HG03159 (cell line): ENCODE data around the gene TIMP2.
"Not testable (repeated sequence)": the region's sequence is repeated elsewhere in the genome, so short reads cannot be mapped to it uniquely, and the experiment has no call there.

ENCODE experiments used
- ATAC-seq: cut with Tn5 transposase; IDR thresholded peaks from one replicate; pipeline ENCODE4 v1.9.1; 2021; ENCODE audit warnings: mild to moderate bottlenecking, moderate library complexity; ENCODE audit not compliant: unreplicated experiment

The TIMP2 gene

DNA sequence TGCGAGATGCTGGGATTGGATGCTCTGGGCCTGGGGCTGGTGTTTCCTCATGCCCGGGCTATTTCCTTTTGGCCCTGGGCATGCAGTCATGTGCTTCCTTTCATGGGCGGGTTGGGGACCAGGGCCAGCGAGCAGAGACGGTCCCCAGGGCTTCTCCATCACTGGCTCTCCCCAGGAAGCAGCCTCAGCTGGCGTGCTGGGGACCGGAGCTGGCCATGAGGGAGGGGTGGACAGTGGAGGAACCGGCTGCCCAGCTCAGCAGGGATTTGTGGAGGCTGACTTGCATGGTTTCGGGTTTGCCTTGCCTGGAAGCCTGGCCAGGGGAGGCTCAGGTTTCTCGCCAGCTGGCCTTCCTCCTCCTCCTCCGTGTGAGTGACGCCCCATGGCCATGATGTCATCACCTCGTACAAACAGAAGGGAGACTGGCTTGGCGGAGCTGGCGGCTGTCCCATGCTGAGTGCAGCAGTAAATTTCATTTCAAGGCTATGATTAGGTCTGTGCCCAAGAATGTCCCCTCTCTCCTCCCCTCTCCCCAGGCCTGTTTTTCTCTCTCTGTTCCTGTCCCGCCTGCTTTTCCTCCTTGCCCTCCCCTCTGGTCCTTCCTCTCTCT lies 8.9 kb upstream of the TIMP2 start:
- no peak for ATAC-seq

DNA sequence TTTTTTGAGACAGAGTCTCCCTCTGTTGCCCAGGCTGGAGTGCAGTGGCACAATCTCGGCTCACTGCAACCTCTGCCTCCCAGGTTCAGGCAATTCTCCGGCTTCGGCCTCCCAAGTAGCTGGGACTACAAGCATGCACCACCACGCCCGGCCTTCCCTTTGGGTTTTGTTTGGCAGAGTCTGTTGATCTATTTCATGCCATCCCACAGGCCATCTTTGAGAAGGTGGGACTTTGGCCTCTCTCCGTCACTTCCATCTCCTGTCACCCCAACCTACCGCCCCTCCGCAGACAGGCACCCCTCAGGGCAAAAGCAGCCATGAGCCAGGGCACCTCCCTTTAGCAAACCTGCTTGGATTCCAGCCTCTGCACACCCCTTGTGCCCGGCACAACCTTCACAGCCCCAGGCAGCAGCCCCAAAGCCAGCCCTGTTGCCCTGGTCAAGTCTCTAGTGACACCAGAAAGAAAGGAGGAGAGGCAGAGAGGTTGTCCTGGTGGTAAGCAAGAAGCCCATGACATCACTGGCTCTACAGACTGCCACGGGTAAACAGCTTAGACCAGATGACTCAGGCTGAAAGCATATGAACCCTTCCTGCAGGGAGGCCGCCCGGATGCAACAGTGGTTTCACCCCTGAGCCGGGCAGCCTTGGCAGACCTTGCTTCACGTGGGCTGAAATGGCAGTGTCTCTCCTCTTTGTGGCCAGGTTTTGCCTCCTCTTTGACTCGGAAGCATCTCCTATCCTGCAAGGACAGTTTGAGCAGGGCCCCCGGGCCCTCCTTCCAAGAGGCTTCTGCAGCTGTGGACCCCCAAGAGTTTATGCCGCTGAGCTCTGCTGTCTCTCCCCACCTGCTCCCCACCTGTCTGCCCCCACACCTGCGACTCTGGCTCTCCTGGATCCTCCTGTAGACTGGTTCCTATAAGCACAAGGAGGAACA lies 8.1 kb upstream of the TIMP2 start:
- ATAC-seq = no peak

DNA sequence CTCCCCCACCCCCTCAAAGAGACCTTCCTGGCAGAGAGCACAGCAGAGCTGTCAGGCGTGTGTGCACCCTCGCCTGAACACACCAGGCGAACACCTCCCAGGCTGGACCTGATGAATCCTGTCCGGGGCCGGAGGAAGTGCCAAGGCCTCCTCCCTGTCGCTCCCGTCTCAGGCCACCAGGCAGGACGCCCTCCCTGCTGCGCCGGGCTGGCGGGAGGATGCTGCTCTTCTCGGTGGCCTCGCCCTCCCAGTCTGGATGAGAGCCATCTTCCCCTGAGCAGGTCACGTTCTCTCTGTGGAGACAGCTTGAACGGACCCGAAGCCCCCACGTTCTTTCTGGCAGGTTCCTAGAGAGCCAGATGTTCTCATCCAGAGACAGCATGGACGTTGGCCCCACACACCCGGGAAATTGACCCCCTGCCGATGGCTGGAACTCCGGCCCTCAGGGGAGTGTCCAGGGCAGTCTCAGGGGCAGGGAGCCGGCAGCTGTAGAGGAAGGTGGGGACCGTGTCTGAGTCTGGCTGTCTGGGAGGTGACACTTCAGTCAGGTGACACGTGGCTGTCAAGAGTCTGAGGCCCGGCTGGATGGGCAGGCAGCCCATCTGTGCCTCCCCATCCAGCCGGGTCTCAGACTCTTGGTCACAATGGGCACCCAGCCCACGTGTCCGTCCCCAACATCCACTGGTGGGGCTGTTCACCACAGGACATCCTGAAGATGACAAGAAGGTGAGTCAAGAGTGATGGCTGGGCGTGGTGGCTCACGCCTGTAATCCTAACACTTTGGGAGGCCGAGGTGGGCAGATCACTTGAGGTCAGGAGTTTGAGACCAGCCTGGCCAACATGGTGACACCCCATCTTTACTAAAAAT lies 5.0 kb upstream of the TIMP2 start:
- no peak for ATAC-seq

DNA sequence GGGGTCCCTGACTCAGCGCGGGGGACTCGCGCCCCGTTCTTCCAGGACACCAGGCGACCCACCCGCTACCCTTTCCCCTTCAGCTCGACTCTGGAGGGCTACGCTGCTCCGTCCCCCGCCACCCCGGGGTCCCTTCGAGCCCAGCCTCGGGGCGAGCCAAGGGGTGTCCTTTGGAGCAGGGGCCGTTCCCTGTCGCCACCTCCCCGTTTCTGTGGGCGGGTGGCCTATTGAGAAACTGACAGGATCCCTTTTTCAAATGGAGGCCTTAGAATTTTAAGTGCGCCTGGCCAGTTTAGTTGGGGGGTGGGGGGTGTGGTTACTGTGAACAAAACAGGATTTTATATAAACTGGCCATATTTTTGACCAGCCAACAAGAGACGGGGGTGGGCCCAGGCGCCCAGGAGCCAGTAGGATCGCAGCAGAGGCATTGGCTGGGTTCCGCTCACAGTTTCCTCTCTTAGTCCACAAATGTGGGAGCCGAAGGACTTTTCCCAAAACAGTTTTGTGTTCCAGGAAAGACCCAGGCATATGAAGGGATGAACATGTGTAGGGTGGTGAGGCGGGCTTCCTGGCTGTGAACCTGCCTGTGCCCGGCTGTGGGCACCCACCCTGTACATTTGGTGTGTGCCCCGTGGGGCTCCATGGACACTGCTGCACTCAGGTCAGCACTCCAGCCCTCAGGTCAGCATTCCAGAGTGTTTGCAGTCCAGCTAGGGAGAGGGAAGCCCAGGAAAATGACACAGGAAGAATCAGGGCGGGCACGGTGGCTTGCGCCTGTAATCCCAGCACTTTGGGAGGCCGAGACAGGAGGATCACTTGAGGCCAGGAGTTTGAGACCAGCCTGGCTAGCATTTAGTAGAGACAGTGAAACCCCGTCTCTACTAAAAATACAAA lies 722 bp upstream of the TIMP2 start:
- ATAC-seq = no peak

DNA sequence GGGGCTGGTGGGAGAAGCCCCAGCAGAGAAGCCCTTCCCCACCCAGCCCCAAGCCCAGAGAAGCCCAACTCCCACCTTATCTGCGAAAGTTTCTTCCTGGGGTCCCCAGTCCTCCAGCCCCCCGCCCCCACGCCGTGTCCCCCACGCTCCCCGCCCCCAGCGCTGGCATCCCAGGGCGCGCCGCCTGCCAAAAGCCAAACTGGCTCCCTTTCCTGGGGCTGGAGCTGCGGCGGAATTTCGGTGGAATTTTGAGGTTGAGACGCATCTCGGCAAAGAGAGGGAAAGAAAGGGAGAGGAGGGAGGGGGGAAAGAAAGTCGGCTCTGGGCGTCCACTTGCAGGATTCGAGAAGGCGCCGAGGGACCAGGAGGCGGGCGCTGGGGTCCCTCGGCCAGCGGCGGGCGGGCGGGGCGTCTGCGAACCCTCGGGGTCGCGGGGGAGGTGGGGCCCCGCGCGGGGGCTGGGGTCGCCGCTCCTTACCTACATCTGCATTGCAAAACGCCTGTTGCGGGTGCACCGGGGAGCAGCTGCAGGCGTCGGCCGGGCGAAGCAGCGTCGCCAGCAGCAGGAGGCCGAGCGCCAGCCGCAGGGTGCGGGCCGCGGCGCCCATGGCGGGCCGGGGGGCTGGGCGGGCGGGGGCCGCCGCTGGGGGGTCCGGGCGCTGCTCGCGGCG lies 571 bp downstream of the TIMP2 start:
- no peak for ATAC-seq

DNA sequence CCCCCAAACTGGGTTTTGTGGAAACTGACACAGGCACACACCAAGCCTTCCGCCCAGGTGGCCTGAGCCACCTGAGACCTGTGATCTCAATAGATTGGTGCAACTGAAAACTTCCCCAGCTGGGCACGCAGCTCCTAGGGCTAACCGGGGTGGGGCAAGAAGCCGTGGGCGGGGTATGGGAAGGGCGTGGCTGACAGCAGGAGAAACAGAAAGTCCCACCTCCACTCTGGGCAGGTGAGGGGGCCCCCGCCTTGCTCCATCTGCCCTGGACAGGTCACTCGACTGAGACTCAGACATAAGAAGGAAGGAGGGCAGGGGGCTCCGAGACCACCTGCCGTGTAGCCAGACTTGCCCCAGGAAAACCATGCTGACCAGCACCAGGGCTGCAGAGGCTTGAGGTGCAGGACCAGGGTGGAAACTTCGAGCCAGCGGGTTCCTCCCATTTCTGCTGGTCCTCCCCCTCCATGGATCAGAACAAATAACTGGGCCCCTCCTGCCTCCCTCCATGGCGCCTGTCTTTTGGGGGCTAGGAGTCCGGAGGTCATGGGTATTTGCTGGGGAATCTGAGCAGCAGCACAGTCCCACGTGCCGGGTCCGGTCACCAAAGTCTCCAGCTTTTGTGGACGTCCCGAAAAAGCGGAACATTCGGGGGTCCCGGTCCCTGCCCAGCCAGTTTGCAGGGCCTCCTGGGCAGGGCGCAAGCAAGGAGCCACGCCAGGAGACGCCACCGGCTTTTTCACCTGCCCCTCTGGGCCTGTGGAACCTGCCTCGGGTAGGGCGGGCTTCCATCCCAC lies 1.3 kb downstream of the TIMP2 start:
- ATAC-seq = no peak

DNA sequence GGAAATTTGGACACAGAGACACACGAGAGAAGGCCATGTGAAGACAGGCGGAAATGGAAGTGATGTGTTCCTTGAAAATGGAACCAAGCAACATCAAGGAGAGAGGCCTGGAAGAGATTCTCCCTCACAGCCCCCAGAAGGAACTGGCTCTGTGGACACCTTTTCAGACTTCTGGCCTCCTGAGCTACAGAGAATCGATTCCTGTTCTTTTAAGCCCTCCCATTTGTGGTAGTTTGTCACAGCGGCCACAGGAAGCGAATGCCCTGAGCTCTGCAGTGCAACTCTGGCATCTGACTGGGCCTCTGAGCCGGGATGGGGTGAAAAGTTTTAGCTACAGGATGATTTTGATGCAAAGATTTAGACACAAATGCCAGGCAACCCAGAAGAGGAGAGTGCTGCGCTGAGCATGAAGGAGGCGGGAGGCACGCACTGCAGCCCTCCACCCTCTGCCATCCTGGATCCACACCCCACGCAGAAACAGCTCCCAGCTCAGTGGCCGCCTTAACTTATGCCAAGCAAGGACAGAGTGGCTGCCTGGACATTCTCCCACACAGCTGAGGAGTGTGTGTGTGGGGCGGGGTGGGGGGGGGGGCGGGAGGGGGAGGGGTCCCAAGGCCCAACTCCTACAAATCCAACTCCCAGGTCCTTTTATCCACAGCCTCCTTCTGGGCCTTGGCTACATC lies 2.2 kb downstream of the TIMP2 start:
- ATAC-seq = no peak

DNA sequence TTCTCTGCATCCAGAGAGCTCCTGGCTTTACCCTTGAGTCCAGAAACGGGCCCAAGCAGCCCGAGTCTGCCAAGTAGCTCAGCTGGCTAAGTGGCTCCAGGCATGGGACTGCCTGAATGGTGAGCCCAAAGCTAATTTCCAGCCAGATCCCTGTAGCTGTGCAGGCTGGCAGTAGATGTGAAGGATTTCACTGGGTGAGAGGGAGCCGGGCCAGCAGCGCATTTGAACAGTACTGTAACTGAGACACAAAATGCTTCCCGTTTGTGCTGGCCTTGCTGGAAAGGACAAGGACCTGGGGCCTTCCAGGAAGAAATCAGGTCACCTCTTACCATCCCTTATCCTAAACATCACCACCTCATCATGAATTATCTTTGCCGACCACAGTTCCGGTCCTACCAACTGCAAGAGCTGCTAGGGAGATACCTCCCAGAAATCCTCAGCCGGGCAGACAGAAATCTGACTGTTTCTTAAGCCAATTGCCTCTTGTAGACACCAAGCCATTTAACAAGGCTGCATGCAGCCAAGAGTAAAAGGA lies 3.7 kb downstream of the TIMP2 start:
- ATAC-seq = no peak

DNA sequence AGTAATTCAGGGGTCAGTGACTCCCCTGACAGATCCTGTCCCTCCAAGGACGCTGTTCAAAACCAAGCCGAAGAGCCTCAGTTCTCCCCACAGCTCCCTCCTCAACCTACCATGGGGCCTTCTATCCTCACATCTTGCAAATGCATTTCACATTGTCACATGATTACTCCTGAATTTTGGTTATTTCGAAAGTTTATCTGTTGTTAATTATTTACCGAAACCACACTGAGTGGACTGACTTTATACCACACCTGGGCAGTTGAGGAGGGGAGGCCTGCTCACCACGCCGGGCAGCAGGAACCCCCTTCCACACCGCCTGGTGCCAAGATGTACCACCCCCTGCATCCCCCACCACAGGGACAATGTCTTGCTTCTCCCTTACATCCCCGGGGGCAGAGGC lies 4.7 kb downstream of the TIMP2 start:
- ATAC-seq = no peak

DNA sequence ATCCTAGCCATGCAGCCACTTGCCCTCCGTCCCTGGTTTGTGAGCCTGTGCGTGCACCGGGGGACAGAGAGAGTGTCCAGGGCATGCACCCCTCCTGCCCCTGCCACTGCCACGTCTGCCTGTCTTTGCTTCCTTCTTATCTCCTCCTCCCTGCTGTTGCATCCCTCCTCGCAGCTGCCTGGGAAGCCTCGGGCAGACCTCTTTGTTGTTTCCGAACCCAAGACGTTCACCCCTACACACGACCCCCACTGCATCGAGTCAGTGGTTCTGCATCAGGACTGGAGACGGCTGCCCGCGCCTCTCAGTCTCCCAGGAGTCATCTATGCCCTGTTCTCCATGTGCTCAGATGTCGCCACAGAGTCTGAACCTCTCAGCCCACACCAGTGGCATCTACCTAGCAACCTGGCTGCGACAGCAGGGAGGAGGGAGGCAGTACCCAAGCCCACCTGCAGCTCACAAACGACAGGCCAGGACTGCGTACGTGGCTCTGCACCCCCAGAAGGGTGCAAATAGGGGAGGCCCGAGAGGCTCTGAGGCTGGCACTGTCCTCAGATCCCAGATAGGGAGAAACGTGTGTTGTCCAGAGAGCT lies 5.2 kb downstream of the TIMP2 start:
- ATAC-seq = no peak

DNA sequence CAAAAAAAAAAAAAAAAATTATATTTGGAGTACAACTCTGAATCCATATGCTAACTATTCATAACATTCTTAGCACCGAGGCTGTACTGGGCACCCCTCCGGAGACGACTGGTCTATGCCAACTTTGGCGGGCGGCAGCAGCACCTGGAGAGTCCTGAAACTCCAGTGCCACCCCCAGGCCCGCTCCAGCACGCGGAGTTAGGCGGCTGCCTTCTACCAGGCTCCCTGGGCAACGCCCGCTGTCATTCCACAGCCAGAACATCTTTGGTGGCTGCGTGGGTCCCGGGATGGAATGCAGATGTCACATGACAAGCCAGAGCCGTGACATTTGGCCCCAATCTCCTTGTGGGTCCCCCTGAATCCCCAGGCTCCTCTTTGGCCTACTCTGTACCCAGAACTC lies 6.2 kb downstream of the TIMP2 start:
- ATAC-seq = no peak

DNA sequence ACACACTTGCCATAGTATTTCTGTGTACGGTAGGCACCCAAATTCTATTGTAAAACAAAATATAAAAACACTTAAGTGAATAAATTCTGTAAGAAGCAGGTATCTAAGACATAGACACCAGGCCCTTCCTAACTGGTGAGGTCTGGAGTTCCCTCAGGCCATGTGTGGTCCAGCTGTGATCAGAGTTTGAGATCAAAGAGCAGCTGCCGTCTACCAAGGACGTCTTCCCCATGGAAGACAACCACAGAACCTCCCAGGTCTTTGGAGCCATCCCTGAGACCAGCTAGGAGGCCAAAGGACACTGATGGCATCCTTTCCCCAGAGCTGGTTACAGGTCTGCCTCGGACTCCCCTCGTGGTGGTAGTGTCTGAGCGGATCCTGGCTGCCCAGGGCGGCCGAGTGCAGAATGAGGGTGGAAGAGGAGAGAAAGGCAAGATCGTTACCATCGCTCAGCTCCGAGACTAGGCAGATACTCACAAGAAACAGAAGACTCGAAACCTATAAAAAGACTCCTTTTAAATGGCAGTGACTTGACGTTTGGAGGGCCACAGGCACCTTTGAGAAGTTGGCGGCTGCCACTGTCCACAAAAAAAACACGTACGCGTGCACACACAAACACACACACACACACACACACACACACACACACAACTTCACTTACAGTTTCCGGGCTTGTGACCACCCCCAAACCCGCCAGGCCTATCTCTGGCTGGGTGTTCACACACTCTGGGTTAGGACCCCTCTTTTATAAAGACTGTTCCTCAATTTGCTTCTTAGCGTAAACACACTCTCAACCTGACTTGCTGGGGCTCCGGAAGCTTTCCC lies 7.5 kb downstream of the TIMP2 start:
- no peak for ATAC-seq

DNA sequence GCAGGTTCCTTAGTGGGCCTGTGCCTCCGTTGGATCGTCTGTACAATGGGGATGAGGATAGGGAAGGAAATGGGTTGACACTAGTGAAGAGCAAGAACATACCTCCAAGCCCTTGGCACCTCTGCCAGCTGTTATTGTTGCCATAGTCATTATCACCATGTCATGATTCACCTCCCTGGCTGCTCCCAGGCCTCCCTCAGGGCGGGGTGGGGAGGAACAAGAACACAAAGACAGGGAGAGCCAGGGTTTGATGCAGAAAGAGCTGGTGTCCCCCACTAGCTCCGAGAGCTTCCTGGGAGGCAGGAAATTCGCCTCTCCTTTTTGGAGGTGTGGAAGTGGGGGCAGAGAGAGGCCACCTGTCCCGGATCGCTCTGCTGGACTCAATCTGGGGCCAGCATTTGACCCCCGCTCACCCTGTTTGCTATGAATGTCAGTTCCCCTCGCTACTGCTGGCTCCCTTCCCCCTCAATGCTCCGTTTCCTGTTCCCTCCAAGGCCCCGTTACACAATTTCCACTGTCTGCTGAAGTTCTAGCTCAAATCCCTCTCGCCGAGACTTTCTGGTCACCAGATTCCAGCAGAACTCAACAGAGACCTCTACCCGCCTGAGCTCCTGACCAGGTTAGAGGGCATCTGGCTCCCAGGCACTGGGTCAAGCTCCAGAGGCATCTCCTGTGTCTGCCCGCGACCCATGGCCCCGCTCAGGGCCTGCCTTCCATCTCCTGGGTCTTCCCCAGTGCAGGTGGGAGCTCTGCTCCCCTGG lies 9.1 kb downstream of the TIMP2 start:
- no peak for ATAC-seq

DNA sequence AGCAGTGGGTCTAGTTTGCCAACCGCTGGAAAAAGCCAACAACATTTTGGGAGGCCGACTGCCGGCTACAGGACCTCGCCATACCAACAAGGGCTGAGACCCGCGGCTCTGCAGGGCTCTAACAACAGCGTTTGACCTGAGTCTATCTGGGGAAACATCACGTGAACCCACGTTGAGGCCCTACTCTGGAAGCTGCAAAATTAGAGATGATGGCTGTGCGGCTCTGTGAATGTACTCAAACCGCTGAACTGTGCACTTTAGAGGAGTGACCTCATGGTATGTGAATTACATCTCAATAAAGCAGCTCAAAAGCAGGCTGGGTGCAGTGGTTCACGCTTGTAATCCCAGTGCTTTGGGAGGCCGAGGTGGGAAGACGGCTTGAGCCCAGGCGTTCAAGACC lies 12.1 kb downstream of the TIMP2 start:
- no peak for ATAC-seq

DNA sequence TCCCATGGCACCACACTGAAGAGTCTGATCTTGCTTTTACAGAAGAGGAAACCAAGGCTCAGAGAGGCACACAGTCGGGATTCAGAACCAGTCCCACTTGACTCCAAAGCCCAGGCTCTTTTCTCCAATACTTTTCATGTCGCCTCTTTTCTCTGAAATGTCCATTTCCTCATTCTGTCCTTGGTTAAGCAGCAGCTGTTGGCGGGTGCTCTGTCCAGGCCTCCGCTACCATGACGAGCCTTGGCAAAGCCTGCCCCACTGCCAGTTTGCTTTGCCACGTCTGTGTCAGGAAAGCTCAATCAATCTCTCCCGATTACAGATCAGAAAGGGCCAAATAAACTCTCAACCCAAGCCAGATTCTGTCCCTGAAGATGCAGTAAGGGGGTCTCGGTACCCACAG lies 13.1 kb downstream of the TIMP2 start:
- no peak for ATAC-seq

DNA sequence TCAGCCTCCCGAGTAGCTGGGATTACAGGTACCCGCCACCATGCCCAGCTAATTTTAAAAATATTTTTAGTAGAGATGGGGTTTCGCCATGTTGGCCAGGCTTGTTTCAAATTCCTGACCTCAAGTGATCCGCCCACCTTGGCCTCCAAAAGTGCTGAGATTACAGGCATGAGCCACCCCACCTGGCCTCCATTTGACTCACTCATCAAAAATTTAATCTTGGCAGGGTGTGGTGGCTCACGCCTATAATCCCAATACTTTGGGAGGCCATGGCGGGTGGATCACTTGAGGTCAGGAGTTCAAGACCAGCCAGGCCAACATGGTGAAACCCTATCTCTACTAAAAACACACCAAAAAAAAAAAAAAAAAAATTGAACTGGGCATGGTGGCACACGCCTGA lies 13.6 kb downstream of the TIMP2 start:
- ATAC-seq = not testable (repeated sequence)
